Measurements from ENCODE around the gene METTL1.

METTL1 gene

DNA sequence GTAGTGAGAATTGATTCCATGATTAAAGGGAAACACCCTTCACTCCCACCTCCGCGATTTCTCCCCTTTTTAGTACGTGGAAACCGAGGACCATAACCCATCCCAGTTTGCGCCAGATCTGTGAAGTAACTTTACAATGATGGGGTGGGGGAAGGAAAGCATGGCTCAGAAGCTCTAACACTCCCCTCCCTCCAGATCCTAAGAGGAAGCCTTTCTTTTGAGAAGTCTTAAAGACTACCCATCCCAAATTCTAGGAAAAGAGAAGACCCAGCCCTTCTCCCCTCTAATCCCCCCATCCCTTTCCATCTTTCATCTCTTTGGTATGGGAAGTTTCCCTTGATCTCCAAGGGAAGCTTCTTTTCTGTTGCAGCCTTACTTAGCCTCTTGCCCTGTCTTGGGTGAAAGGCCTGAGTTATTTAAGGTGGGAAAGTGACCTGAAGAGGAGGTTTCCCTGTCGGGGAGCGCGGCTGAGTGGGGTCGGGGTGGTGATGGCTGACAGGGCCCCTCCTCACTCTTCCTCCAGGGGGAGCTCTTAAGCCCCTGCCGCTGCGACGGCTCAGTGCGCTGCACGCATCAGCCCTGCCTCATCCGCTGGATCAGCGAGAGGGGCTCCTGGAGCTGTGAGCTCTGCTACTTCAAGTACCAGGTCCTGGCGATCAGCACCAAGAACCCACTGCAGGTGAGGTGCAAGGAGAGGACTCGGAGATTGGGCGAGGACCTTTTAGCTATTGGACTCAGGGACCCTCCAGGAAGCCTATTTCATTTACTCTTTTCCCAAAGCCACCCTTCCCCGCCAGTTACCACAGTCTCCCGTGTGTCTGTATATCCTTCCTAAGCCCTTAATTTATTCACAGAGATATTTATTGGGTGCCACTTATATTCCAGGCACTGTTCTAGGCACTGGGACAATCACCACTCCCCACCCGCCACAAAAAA is 15.2 kb downstream of the METTL1 start:
- no peak for DNase-seq (ENCODE audit: extremely low read depth, low read depth)
- TF ChIP-seq, protein P1, sequence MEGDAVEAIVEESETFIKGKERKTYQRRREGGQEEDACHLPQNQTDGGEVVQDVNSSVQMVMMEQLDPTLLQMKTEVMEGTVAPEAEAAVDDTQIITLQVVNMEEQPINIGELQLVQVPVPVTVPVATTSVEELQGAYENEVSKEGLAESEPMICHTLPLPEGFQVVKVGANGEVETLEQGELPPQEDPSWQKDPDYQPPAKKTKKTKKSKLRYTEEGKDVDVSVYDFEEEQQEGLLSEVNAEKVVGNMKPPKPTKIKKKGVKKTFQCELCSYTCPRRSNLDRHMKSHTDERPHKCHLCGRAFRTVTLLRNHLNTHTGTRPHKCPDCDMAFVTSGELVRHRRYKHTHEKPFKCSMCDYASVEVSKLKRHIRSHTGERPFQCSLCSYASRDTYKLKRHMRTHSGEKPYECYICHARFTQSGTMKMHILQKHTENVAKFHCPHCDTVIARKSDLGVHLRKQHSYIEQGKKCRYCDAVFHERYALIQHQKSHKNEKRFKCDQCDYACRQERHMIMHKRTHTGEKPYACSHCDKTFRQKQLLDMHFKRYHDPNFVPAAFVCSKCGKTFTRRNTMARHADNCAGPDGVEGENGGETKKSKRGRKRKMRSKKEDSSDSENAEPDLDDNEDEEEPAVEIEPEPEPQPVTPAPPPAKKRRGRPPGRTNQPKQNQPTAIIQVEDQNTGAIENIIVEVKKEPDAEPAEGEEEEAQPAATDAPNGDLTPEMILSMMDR (IDR thresholded peaks at IDR 0.05; ENCODE audit: low read depth, low read length): peak; percentile 40

DNA sequence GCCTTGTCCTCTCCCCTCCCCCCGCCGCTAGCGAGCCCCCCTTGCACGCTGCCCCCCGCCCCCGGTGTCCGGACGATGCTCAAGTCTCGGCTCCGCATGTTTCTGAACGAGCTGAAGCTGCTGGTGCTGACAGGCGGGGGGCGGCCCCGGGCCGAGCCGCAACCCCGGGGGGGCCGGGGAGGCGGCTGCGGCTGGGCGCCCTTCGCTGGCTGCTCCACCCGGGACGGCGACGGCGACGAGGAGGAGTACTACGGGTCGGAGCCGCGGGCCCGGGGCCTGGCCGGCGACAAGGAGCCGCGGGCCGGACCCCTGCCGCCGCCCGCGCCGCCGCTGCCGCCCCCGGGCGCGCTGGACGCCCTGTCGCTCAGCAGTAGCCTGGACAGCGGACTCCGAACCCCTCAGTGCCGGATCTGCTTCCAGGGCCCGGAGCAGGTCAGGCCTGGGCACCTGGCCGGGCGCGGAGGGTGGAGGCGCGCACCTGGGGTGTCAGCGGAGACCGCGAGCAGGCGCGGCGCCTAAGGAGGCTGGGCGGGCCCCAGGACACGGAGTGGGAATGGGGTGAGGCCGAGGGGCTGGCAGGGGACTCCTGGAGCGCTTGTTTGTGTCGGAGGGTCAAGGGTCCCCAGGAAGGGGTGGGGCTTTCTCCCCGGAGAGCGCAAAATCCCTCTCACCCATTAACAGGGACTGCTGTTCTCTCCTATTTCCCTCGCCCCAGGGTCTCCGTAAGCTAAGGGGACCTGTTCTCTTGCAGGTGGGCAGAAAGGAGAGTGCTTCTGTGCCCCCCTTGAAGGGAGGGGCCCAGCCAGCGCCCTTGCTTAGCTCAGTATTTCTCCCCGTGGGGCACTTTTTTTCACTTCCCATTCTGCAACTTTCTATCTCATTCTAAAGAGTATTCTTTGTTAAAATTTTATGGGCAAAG is 16.2 kb downstream of the METTL1 start:
- TF ChIP-seq, protein P1 (IDR thresholded peaks at IDR 0.05; ENCODE audit: low read depth, low read length): no peak
- no peak for DNase-seq (ENCODE audit: extremely low read depth, low read depth)

DNA sequence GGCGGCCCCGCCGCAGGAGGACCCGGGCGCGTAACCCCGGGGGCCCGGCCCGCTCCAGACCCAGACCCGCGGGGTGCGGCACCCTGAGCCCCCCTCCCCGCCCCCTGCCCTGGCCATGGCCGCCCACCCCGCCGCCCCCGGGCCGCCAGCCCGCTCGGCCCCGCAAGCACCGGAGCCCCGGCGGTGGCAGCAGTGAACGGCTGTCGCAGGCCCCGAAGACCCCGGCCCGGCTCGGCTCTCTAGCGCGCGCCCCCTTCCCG is 16.8 kb downstream of the METTL1 start:
- no peak for DNase-seq (ENCODE audit: extremely low read depth, low read depth)
- TF ChIP-seq, protein P1 (IDR thresholded peaks at IDR 0.05; ENCODE audit: low read depth, low read length): no peak

DNA sequence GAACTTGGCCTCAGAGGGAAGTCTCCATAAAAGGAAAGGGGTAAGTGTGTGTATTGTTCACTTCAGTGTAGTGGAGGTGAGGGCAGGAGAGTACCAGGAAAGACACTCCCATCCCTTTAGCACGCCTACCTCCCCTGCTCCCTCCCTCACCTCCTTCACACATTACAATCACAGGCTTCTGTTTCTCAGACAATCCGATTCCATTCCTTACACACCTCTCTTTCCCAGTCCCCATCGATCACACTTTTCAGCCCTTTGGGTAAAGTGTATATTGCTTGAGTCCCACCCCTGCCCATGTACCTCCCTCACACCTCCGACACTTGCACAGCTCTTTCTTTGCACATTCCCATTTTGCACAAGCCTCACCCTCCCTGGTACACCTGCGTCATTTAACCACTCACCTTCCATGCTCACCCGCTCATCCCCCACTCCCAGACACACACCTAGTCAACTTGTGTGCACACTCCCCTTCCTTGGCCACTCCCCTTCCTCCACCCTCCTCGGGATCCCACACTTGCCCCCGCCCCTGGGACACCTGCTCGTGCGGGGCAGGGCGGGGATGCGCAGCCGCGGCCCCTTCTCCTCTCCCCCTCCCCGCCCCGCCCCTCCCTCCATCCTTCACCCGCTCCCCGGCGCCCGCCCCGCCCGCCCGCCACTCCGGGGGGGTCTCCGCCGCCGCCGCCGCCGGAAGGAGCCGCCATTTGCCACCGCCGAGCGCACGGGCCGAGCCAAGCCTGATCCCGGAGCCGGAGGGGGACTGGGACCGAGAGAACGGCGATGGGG is 17.3 kb downstream of the METTL1 start, which contains the start of gene MARCHF9:
Gene MARCHF9 (plus strand): TSS at position 693 of the 783 bp plus-strand sequence. CDS start 426 bp downstream, outside the sequence.
- no peak for DNase-seq (ENCODE audit: extremely low read depth, low read depth)
- TF ChIP-seq, protein P1 (IDR thresholded peaks at IDR 0.05; ENCODE audit: low read depth, low read length): no peak

DNA sequence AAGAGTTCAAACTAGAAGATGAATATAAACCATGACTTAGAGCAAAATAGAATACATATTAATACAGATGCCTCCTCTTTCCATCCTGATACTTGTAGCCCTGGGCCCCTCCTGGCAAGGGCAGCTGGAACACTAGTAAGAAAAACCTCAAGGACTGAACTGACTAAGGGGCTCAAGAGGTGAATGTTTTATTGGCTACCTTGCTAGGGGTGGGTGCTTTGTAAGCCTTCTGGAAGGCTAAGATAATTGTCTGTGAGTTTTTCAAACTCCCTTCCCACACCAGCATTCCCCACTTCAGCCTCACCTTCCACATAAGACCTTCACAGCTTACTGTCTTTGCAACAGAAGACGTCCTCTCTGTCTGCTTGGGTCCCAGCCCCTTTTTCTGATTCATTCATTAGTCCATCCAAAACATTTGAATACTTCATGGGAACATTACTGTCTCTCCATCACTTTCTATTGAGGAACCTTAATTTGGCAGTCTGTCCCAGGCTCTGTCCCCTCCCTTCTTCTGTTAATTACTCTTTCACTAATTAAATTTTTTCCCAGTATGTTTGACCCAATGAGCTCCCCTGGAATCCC is 18.1 kb downstream of the METTL1 start:
- DNase-seq (ENCODE audit: extremely low read depth, low read depth): no peak
- TF ChIP-seq, protein P1 (IDR thresholded peaks at IDR 0.05; ENCODE audit: low read depth, low read length): no peak

DNA sequence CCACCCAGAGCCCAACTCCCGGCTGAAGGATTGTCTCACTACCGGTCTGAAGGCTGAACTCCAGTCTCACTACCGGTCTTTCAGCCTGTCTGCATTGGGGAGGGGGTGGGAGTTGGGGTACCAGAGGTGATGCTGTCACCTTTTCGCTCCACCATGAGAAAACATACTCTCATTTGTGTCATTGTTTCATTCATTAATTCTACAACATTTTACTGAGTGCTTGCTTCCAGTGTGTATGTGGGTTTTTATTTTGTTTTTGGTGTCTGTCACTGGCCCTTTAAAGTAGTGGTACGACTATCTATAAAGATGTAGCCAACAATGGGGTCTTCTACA is 19.3 kb downstream of the METTL1 start:
- TF ChIP-seq, protein P1 (IDR thresholded peaks at IDR 0.05; ENCODE audit: low read depth, low read length): no peak
- no peak for DNase-seq (ENCODE audit: extremely low read depth, low read depth)
